HG03097 (cell line): ENCODE results near the gene MIF4GD.
A peak's percentile ranks its signal among the peaks of the same experiment; 100 is the strongest.
"Not testable (repeated sequence)": the region's sequence is repeated elsewhere in the genome, so short reads cannot be mapped to it uniquely, and the experiment has no call there.

Experiments used
- ATAC-seq: cut with Tn5 transposase; IDR thresholded peaks from one replicate; pipeline ENCODE4 v1.9.1; 2021; ENCODE audit not compliant: unreplicated experiment, low FRiP score

MIF4GD gene

DNA sequence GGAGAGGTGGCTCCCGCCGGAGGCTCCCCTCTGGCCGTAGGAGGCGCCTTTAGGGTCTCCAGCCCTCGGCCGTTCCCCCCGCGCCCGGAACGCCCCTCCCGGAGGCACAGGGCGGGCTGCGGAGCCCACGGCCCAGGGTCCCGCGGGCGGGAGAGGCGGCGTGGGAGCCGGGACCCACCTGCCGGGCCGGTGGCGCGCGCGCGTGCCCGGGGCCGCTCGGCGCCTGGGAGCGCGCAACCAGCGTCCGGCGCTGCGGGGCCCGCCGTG, at the start of gene MIF4GD:
MIF4GD (minus strand) TSS at position 266 of the 267 bp plus-strand sequence. CDS start 1,036 bp downstream, outside the sequence.
- peak; percentile 16 for ATAC-seq

GRCh38 chr17:75319904-75320691, 49.1 kb upstream of the MIF4GD start:
- ATAC-seq, result no peak

DNA sequence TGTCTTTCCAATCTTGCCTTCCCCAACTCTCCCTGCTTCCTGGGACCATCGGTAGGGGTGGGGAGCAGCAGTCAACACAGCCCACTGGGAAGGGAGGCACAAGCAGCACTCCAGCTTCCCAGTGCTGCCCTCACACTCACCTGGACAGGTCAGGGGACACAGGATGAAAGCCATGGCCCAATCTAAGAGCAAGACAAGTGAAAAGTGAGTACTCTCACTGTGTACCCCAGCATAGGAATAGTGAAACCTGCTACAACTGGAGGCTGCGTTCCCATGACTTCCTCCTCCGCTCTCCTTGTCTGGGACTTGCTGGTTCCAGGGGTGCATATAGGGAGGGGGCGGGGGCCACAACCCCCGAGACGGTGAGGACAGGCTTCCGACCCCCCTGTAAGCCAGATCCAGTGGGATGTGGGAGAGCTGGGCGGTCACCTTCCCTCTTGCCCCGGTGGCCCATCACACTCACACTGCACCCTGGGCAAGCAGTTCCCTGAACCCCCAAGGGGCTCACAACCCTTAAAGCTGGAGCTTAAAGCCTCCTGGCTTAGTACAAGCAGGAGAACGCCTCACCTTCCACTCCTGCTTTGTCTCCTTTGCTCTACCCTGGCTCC, 47.7 kb upstream of the MIF4GD start:
- no peak for ATAC-seq

DNA sequence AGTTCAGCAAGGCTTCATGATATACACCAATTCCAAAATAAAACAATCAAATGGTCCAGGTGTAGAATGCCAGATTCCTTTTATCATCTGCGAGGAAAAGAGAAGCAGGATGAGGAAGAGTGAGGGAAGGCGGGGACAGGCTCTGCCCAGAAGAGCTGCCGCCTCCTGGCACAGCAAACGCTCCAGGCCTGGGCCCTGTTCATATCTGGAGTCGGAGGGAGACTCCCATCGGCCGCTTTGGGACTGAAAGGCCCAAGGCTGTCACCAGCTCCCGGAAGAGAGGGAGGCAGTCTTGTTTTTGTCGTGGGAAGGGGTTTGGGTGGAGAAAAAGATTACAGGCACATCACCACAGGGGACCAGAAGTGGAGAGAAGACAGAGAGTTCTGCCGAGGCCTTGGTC, 47.2 kb upstream of the MIF4GD start:
- no peak for ATAC-seq

DNA sequence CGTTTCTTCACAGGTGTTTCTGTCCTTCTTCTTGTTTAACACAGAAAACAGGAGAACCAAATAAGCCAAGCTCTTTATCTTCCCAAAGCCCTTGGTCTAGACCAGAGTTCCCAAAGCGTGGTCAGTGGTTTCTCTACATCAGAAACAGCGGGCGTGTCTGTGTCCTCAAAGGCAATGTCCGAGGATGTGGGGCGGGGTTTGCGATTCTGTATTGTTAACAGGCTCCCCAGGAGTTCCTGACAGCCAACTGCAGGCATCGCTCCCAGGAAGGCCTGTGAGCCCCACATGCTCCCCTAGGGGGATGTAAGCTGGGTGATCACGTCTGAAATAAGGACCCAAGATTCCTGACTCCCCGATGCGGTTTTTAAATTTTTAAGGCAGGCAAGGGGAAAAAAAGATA, 46.6 kb upstream of the MIF4GD start:
- ATAC-seq, result no peak

- ATAC-seq, result no peak
Measured at GRCh38 chr17:75316253-75316652, 45.2 kb upstream of the MIF4GD start.

DNA sequence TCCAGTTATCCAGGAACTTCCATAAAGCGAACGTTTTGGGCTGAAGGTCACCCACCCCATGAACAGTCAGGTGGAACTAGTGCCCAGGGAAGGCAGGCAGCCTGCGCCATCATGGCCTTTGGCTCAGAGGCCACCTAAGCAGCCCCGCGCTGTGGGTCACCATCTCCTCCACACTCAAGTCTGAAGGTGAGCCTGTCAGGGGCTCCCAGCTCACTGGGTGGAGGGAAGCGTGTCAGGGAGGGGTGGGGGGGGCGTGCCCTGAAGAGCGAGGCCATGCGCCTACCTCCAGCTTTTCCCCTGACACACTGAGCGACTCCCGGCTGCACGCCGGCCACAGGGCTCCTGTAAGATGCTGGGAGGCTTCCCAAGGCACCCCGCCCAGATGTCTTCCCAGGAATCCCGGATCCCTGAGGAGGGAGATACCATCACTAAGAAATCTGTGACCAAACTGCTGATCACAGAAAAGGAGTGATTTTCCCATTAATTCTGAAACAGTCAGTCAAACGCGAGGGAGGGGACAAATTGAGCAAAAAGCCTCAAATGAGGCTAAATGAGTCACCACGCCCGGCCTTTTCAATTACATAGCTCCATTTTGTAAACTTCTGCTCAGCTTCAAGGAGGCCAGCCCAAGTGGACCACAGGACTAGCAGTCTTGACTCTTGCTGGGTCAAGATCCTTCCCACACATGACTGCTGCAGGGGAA, 44.7 kb upstream of the MIF4GD start:
- no peak for ATAC-seq

DNA sequence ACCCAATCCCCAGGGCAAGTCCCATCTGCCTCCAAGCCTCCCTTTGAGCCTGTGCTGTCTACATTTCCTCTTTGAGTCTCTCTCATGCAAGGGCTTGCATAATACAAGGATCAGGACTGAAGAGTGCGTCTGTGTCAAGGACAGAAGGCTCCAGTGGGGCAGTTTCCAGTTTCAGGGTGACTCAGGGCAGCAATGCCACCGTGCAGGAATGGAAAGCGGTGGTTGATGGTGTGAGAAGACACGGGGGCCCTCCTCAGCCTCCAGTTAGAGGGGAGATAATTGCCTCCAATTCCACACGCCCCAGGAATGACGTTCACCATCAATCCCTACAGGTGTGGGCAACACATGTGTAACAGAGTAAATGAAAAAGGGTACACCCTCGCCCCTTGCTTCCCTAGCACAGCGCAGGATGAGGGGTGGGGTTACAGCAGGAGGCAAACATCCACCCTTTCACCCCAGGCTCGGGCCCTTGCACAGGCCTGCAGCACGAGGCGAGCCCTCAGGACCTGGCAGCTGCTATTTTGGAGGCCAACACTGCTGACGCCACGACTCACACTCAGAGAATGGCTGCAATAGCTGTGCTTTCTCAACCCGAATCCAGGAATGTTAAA, 43.0 kb upstream of the MIF4GD start:
- ATAC-seq, result no peak

DNA sequence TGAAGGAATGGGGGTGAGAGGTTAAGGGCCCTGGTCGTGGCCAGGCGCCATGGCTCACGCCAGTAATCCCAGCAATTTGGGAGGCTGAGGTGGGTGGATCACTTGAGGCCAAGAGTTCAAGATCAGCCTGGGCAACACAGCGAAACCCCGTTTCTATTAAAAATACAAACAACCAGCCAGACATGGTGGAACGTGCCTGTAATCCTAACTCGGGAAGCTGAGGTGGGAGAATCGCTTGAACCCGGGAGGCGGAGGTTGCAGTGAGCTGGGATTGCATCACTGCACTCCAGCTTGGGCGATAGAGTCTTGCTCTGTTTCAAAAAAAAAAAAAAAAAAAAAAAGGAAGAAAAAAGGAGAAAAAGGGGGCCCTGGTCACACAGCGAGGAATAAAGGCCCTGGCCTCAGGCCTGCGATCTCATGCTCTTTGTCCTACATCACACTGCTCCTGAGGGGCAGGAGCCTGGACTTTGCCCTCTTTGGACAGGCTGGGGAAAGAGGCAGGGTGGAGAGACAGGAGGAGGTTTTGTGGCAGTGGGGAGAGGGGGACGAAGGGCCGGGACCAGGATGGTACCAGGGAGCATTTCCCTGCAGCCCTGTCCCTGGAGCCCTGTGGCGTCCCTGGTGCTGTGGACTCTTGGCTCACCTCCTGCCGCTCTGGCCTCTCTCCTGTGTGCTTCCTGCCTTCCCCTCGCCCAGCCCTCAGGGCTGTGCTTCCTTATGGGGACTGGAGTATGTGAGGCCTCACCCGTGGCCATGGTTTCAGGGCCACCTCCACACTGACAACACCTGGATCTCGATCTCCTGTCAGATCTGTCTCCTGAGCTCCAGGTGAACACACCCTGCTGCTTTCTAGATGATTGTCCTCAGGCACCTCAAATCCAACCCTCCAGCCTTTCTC, 38.0 kb upstream of the MIF4GD start:
- no peak for ATAC-seq

DNA sequence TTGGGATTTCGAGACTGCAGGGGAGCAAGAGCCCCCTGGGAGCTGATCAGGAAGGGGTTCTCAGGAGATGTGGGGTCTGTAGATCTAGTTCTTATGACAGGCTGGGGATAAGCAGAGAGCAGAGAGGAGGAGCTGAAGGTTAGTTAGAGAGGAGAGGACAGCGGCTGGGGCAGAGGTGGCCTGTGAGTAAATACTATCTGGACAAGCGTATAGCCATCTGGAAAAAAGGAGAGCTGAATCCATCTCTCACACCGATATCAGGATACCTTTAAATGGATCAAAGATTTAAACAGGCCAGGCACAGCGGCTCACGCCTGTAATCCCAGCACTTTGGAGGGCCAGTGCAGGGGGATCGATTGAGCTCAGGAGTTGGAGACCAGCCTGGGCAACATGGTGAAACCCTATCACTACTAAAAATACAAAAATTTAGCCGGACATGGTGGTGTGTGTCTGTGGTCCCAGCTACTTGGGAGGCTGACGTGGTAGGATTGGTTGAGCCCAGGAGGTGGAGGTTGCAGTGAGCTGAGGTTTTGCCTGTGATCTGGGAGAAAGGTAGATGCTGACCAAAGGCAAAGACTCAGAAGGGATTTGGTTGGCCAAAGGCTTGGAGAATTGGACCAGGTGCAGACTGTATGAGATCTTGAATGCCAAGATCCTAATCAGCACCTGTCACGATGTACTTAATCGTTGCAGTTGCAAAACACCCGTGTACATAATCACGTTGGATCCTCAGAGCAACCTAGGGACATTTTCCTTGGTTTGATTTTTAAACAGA, 37.1 kb upstream of the MIF4GD start:
- ATAC-seq, result no peak

- ATAC-seq, result no peak
Measured at GRCh38 chr17:75301502-75302206, 30.6 kb upstream of the MIF4GD start.

GRCh38 chr17:75301049-75301448, 30.0 kb upstream of the MIF4GD start:
- no peak for ATAC-seq

GRCh38 chr17:75300280-75300679, 29.2 kb upstream of the MIF4GD start:
- no peak for ATAC-seq

- peak; percentile 56 for ATAC-seq
Measured at GRCh38 chr17:75295201-75296158, 24.4 kb upstream of the MIF4GD start.

GRCh38 chr17:75292810-75293448, 21.9 kb upstream of the MIF4GD start:
- ATAC-seq, result not testable (repeated sequence)

DNA sequence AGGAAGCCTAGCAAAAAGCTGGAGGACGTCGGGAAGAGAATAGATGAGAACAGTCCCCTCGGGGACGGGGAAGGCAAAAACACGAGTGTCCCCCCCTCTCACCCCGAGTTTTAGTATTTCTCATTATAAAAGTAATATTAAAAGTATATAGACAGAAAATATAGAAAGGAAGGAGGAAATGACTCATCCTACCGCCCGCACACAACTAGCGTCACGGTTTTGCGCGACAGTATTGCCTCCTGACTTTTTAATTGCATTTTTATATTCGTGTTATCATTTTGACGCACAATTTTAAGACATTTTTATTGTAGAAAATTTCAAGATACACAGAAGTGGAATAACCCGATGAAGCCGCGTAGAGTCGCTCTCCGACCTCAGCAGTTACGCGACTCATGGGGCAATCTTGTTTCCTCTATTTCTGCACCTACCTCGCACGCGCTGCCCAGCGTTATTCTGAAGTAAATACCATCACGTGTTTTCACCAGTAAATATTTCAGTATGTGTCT, 18.9 kb upstream of the MIF4GD start:
- peak; percentile 25 for ATAC-seq

DNA sequence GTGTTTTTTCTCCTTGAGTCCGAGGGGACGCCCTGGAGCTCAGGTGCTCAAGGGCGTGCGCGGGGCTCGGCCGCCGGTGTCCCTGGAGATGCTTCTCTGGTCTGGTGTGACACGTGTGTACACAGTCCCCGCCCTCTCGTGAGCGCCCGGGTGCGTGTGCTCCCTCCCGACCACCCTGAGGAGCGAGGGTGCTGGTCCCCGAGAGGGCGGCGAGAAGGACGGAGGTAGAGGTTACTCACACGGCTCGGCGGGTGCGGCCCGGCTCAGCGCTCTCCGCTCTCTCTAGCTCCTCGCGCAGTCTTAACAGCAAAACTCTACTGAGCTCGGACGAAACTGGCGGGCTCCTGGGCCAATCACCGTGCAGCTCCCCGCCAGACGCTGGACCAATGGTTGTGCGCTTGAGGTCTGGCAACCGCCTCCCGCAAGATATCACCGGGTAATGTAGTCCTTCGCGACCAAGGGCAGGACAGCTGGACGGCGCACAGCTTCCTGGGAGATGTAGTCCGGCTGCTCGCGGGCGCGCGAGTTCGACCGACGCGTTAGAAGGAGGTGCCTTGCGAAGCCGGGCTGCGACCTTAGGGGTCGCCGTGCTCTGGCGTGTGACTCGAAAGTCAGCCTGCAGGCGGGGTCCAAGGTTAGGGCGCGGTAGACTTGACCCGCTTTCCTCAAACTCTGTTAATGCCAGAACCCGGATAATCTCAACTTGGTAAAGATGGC, 18.2 kb upstream of the MIF4GD start, which contains the start of gene SLC25A19:
SLC25A19 (minus strand) TSS at position 319 of the 717 bp plus-strand sequence. CDS start 2,669 bp downstream, outside the sequence.
- peak; percentile 86 for ATAC-seq
